SU-DHL-6 (cell line): ENCODE results near the gene POLR2I.

ENCODE experiments used
- CTCF ChIP-seq: fragments of 200-600 bp; sonication (generic); IDR thresholded peaks from one replicate; pipeline ENCODE4 v1.5.1; 2017; ENCODE audit warnings: antibody characterized with exemption, mild to moderate bottlenecking, low read length, moderate library complexity; ENCODE audit not compliant: insufficient read depth, poor library complexity, severe bottlenecking
- EZH2phosphoT487 ChIP-seq: fragments of 200-600 bp; sonication (generic), shearing (Covaris generic); conservative IDR thresholded peaks from 2 replicates; pipeline ENCODE4 v1.6.1; 2018; ENCODE audit warnings: mild to moderate bottlenecking, antibody characterized with exemption, low read length, moderate library complexity, mixed read lengths

DNA sequence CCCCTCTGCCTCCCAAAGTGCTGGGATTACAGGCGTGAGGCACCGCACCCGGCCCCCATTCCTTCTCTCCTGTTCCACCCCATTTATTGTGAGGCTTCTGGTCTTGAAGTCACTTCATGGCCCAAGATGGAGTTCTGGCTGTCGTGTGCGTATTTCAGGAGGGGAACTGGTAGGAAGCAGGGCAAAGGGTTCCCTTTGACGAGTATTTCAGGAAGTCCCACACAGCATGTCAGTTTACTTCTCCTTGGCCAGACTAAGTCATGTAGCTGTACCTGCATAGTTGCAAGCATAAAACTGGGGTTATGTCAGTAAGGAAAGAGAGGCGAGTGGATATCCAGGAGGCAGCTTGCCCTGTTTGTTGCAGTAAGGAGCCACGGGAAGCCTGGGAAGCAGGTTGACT, 49.8 kb downstream of the POLR2I start:
- TF ChIP-seq CTCF (no peak), EZH2phosphoT487 (no peak)
